NB4 (cell line): ENCODE measurements around the gene GRAMD4.

Experiments used
- CTCF ChIP-seq: IDR thresholded peaks from one replicate; pipeline ENCODE4 v1.5.1; 2012; ENCODE audit warnings: low read depth, low read length
- MAX ChIP-seq: IDR thresholded peaks from 2 replicates; pipeline ENCODE4 v1.6.1; 2011; ENCODE audit warnings: low read depth, low read length
- MYC ChIP-seq: IDR thresholded peaks from 2 replicates; pipeline ENCODE4 v1.6.1; 2011; ENCODE audit warnings: low read depth, low read length
- POLR2A ChIP-seq: IDR thresholded peaks from 2 replicates; pipeline ENCODE4 v1.6.1; 2011; ENCODE audit warnings: mild to moderate bottlenecking; ENCODE audit not compliant: insufficient read length; ENCODE audit errors: extremely low read depth

- TF ChIP-seq MYC (no peak), CTCF (no peak), MAX (no peak), POLR2A (no peak)
These were observed 21.7 kb downstream of the GRAMD4 start for GRCh38 chr22:46641811-46642266.
